ENCODE results near the gene CHST15.
A peak's percentile ranks its signal among the peaks of the same experiment; 100 is the strongest.

GRCh38 chr10:124037784-124038183 is 55.6 kb downstream of the CHST15 start:
- TF ChIP-seq CTCF (IDR thresholded peaks at IDR 0.05) (no peak), EP300 (IDR thresholded peaks at IDR 0.05) (peak in 1 of 4 donors; percentile 9), POLR2A (IDR thresholded peaks at IDR 0.05) (peak in 1 of 4 donors; percentile 5)
